Right renal pelvis (tissue), 4 donors: ENCODE results near the gene AUTS2. TPM values are rescaled to one million over a fixed set of nuclear protein-coding genes. Genes with fewer than 3 reads are reported as not detected.

Source experiments
- DNase-seq, 4 donors: peaks; one replicate each; pipeline ENCODE4 v3.0.0-alpha.2; 2013; ENCODE audit warnings: low read depth in 4 of 4, low spot score in 3 of 4, missing footprints in 1 of 4
- polyA plus RNA-seq, 4 donors: library from polyadenylated mRNA; unstranded; fragments of 120-200 nt; gene quantifications; one replicate each; pipeline ENCODE4 v1.2.1, GENCODE V29; 2013; ENCODE audit not compliant: insufficient read length in 4 of 4

The AUTS2 gene
- polyA plus RNA-seq, 4 donors, result 67.5 to 85.6 (median 76.0) TPM

GRCh38 chr7:69683002-69683401, 84.7 kb downstream of the AUTS2 start:
- DNase-seq, result no peak

- DNase-seq, result no peak
Measured at GRCh38 chr7:69684369-69685292, 86.4 kb downstream of the AUTS2 start.

- no peak for DNase-seq
Measured at GRCh38 chr7:69685293-69685631, 87.0 kb downstream of the AUTS2 start.

- no peak for DNase-seq
Measured at GRCh38 chr7:69686366-69686765, 88.1 kb downstream of the AUTS2 start.

GRCh38 chr7:69687739-69688433, 89.6 kb downstream of the AUTS2 start:
- no peak for DNase-seq

- DNase-seq, result no peak
Measured at GRCh38 chr7:69690329-69690728, 92.1 kb downstream of the AUTS2 start.

GRCh38 chr7:69691327-69691726, 93.1 kb downstream of the AUTS2 start:
- DNase-seq, result no peak

GRCh38 chr7:69691734-69692133, 93.5 kb downstream of the AUTS2 start:
- no peak for DNase-seq

- no peak for DNase-seq
Measured at GRCh38 chr7:69692611-69693010, 94.3 kb downstream of the AUTS2 start.

- no peak for DNase-seq
Measured at GRCh38 chr7:69693042-69693441, 94.8 kb downstream of the AUTS2 start.

GRCh38 chr7:69696054-69696591, 97.8 kb downstream of the AUTS2 start:
- DNase-seq, result no peak

- no peak for DNase-seq
Measured at GRCh38 chr7:69696686-69697685, 98.7 kb downstream of the AUTS2 start.

- no peak for DNase-seq
Measured at GRCh38 chr7:69698109-69698825, 100.0 kb downstream of the AUTS2 start.

- DNase-seq, result no peak
Measured at GRCh38 chr7:69699931-69700330, 101.7 kb downstream of the AUTS2 start.

- no peak for DNase-seq
Measured at GRCh38 chr7:69700331-69700730, 102.1 kb downstream of the AUTS2 start.

- DNase-seq, result no peak
Measured at GRCh38 chr7:69701288-69701687, 103.0 kb downstream of the AUTS2 start.

GRCh38 chr7:69702357-69702756, 104.1 kb downstream of the AUTS2 start:
- DNase-seq, result no peak

GRCh38 chr7:69703099-69703498, 104.8 kb downstream of the AUTS2 start:
- DNase-seq, result no peak

GRCh38 chr7:69706070-69706469, 107.8 kb downstream of the AUTS2 start:
- no peak for DNase-seq

GRCh38 chr7:69708857-69709256, 110.6 kb downstream of the AUTS2 start:
- no peak for DNase-seq
